ENCODE data around the gene USP12.

USP12 gene

GRCh38 chr13:27120811-27121210 is 50.8 kb downstream of the USP12 start:
- no peak for DNase-seq (ENCODE audit: low spot score)

DNA sequence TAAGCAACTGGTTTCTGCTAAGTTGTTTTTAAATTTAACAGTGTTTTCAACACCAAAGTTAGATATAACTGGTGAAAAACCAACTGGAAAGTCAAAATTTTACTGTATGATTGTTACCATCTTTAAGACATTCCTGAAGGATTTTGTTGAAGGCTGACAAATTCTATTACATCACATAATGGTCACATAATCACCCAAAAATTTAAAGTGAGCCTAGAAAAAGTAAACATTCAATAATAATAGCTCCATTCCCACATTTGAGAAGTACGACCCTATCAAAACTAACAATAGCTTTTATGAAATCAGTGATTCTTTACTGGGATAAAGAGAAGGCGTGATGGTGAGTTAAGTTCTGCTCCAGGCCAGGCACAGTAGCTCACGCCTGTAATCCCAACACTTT is 51.6 kb downstream of the USP12 start:
- DNase-seq (ENCODE audit: low spot score): no peak

GRCh38 chr13:27118428-27119054 is 53.1 kb downstream of the USP12 start:
- no peak for DNase-seq (ENCODE audit: low spot score)

GRCh38 chr13:27117952-27118351 is 53.7 kb downstream of the USP12 start:
- no peak for DNase-seq (ENCODE audit: low spot score)

- DNase-seq (ENCODE audit: low spot score): no peak
Observed at GRCh38 chr13:27117158-27117557, 54.5 kb downstream of the USP12 start.

DNA sequence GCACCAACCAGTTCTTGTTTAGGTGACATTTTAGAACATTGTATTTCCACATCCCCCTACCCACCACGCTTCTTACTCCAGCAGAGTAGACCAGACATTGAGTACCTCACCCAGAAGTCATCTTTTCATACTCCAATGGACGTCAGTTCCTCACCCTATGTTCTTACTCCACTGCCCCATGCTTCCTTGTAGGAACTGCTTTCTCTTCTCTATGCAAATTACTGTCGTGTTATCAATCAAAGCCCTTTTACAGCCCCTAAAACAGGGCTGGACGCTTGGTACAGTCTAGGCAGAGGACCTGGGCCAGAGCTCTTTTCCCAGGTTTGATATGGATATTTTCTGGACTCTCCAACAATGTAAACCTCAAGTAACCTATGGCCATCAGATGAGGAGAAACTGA is 58.2 kb downstream of the USP12 start:
- no peak for DNase-seq (ENCODE audit: low spot score)

GRCh38 chr13:27112006-27112405 is 59.6 kb downstream of the USP12 start:
- no peak for DNase-seq (ENCODE audit: low spot score)

GRCh38 chr13:27110056-27110746 is 61.4 kb downstream of the USP12 start:
- DNase-seq (ENCODE audit: low spot score): no peak

GRCh38 chr13:27106144-27106543 is 65.5 kb downstream of the USP12 start:
- DNase-seq (ENCODE audit: low spot score): no peak

DNA sequence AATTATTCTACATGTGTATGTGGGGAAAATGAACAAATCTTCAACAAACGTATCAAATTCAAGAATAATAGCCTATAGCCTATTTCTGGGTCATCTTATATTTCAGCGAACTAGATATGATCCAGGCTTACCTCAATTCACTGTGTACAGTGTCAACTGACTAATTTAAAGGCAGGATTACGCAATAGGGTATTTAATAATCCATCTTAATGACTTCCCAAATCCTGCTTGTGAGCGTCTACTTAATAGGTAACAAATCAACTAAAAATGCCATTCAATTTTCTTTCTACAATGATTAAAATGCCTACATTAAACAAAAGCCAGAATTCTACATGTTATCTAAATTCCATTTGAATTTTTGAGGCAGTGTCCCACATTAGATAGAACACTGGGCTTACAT is 67.0 kb downstream of the USP12 start:
- no peak for DNase-seq (ENCODE audit: low spot score)

DNA sequence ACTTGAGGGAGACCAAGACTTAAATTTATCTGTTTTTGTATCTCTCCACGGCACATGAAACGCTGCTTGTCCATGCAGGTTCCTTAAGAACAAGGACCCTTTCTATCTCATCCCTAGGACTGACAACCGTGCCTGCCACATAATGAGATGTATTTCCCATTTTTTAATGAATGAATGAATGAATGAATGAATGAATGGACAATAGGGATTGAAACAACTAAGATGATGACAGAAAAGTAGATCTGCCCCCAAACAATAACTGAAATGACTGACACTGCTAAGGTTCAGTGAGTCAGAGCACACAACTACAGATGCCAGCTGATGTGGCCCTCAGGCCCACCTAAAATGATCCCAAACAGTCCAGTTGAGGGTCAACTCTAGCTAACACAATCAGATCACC is 69.8 kb downstream of the USP12 start:
- DNase-seq (ENCODE audit: low spot score): no peak

DNA sequence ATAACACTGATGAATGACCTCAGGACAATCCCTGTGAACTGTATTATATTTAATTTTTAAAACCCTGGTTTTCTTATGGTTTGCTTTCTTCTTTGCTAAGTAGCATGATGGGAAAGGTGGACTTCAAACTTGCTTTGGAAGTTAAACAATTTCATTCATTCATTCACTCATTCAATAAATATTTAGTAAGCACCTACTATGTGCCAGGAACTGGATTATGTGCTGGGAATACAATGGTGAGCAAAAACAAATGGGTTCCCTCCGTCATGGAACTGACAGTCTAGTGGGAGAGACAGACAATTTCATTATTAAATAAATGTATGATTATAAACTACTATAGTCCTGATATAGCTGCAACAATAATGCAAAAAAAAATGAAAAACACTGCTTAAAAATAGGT is 70.3 kb downstream of the USP12 start:
- no peak for DNase-seq (ENCODE audit: low spot score)

DNA sequence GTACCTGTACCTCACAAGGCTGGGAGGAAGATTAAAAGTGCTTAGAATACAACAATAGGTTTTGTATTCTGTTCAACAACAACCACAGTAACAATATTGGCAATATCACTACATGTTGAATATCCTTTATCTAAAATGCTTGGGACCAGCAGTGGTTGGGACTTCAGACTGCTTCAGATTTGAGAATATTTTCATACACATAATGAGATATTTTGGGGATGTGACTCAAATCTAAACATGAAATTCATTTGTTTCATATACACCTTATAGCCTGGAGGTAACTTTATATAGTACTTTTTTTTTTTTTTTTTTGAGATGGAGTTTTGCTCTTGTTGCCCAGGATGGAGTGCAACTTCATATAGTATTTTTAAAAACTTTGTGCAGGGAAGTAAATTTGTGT is 73.9 kb downstream of the USP12 start:
- no peak for DNase-seq (ENCODE audit: low spot score)

GRCh38 chr13:27091451-27091850 is 80.2 kb downstream of the USP12 start:
- DNase-seq (ENCODE audit: low spot score): no peak

DNA sequence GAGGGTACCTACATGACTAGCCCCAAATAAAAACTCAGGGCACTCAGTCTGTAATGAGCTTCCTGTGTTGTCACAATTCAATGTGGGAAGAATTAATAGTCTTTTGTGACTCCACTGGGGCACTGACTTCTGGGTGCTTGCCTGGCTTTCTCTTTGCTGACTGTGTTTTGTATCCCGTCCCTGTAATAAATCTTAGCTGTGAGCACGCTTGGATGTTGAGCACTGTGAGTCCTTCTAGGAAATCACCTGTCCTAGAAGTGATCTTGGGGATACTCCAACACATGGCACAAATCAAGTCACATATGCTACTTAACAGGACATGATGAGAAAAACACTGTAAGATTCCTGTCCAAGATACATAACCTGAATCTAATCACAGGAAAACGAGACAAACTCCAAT is 83.0 kb downstream of the USP12 start:
- no peak for DNase-seq (ENCODE audit: low spot score)

- DNase-seq (ENCODE audit: low spot score): no peak
Observed at GRCh38 chr13:27086599-27087265, 84.9 kb downstream of the USP12 start.

DNA sequence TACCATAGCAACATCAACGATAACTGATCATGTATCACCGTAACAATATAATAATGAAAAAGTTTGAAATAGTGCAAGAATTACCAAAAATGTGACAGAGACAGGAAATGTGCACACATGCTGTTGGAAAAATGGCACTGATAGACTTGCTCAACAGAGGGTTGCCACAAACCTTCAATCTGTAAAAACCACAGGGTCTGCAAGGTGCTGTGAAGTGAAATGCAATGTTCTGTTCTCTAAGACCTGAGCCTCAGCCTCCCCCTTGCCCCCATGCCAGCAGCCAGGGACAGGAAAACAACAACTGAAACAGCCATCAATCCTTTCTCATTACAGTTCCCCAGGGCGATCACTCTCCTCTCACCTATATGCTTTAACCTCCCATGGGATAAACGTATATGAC is 88.4 kb downstream of the USP12 start:
- DNase-seq (ENCODE audit: low spot score): no peak

GRCh38 chr13:27081893-27082679 is 89.5 kb downstream of the USP12 start:
- no peak for DNase-seq (ENCODE audit: low spot score)

DNA sequence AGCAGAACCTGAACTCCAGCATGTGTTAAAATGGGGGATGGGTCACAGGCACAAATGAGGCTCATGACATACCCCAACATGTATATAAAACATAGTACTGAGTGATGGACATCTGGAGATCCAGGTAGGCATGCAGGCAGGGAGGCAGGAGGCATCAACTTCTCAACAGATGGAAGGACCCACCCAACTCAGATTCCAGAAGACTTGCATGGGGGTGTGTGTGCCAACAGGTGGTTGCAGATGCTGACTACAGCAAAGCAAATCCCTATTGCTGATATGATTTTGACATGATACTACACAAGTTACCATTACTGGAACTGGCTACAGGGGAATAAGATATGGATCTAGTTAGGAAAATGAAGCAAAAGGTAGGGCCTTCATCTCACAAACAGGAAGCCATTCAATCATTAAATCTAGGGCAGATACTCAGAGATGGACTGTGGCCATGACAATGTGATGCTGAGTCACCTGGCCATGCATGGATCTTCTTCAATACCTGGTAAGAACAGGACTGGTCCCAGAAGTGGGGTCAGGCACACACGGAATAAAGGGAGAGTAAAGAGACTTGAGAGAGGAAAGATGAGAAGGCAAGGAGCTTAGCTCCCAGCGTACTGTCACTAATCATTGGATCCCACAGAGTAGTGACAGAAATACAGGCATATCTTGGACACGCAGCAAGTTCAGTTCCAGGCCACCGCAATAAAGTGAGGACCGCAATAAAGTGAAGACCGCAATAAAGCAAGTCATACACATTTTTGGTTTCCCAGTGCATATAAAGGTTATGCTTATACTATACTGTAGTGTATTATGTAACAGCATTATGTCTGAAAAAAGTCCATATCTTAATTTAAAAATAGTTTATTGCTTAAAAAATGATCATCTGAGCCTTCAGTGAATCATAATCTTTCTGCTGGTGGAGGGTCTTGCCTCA is 91.3 kb downstream of the USP12 start:
- DNase-seq (ENCODE audit: low spot score): no peak

DNA sequence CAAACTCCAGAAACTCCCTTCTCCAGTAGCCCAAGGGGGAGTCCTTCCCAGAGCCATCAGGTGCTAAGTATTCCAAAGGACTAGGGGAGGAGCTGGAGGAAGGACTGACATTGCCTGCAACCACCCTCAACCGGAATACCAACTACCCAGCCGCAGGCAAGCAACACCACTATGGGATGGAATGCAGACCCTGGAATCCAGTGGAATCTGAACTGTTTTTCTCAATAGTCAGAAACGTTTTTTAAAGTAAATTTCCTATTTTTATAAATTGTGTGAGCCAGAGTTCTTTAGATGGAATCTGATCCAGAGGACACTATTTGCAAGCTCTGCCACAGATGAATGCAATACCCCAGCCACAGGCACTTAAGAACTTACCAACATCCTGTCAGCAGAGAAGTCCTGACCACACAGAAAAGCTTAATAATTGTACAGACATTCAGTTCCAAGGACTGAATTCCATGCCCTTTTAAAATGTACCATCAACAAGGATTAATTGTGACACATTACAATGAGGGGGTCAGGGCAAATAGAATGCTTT is 92.1 kb downstream of the USP12 start:
- DNase-seq (ENCODE audit: low spot score): no peak

DNA sequence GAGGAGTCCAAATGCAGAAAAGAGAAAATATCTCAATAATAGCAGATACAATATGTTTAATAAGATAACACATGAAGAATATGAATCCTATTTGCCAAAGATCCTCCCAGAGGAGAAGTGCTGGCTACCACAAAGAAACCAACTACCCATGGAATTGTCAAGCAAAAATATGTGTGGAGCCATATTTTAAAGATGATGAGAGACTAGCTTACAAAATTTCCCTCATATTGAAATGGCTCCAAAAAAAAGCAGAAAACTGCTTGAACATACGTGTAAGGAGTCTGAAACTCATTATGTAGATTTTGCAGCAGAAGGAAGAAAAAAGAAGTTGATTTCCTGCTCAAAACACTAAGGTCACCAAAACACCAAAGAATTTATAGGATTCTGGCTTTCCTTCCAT is 94.2 kb downstream of the USP12 start:
- no peak for DNase-seq (ENCODE audit: low spot score)

Data from putamen (tissue), 1 donor.